OCI-LY7 (cell line): ENCODE measurements around the gene CST7. TPM values are rescaled to one million over a fixed set of nuclear protein-coding genes. Genes with fewer than 3 reads are reported as not detected.

Source experiments
- BruUV-seq: library from RNA; stranded (reverse); fragments of 400-500 nt; replicated peaks from 2 replicates; lab custom pipeline; 2021; lab: Mats Ljungman, UMichigan
- CTCF ChIA-PET: fragments of 300-600 bp; sonication (Branson Sonifier 250); formaldehyde crosslinking; loops from one replicate; lab custom pipeline; 2022; ENCODE audit warnings: antibody characterized with exemption; ENCODE audit not compliant: unreplicated experiment; lab: Charles Lee
- POLR2A ChIA-PET: fragments of 300-600 bp; sonication (Branson Sonifier 250); formaldehyde crosslinking; loops from one replicate; lab custom pipeline; 2022; ENCODE audit warnings: antibody characterized with exemption; lab: Charles Lee
- DNase-seq: peaks from one replicate; pipeline ENCODE4 v3.0.0-alpha.2; 2015; ENCODE audit warnings: low spot score
- H2AFZ ChIP-seq: fragments of 200-600 bp; sonication (generic), shearing (Covaris generic); 2 replicates; pipeline ENCODE4 v1.6.1; 2014; ENCODE audit warnings: mild to moderate bottlenecking, antibody characterized with exemption, low read length, moderate library complexity
- H3K27ac ChIP-seq: fragments of 200-600 bp; sonication (generic); 2 replicates; pipeline ENCODE4 v1.5.1; 2014; ENCODE audit warnings: mixed run types, low read depth, mild to moderate bottlenecking, moderate library complexity, low read length, inconsistent platforms; ENCODE audit not compliant: poor library complexity, severe bottlenecking
- H3K36me3 ChIP-seq: fragments of 200-600 bp; sonication (generic); 2 replicates; pipeline ENCODE4 v1.6.1; 2014; ENCODE audit warnings: mild to moderate bottlenecking, antibody characterized with exemption, low read length, moderate library complexity, mixed read lengths; ENCODE audit not compliant: insufficient read depth
- H3K4me1 ChIP-seq: fragments of 200-600 bp; sonication (generic); 2 replicates; pipeline ENCODE4 v1.5.1; 2014; ENCODE audit warnings: mild to moderate bottlenecking, low read length; ENCODE audit not compliant: insufficient read depth, poor library complexity, severe bottlenecking
- H3K4me2 ChIP-seq: fragments of 200-600 bp; sonication (generic); 2 replicates; pipeline ENCODE4 v1.6.1; 2014; ENCODE audit warnings: mild to moderate bottlenecking, low read length
- H3K4me3 ChIP-seq: fragments of 200-600 bp; sonication (generic); 2 replicates; pipeline ENCODE4 v1.5.1; 2014; ENCODE audit warnings: mild to moderate bottlenecking, low read depth, low read length; ENCODE audit not compliant: poor library complexity, severe bottlenecking
- H3K79me2 ChIP-seq: fragments of 200-600 bp; sonication (generic); 2 replicates; pipeline ENCODE4 v1.6.1; 2016; ENCODE audit warnings: low read depth, mild to moderate bottlenecking, low read length, moderate library complexity, mixed read lengths; ENCODE audit not compliant: insufficient read depth
- H3K9me2 ChIP-seq: fragments of 200-600 bp; sonication (generic); 2 replicates; pipeline ENCODE4 v1.6.1; 2016; ENCODE audit warnings: mild to moderate bottlenecking, low read length, mixed read lengths; ENCODE audit not compliant: insufficient read depth
- H3K9me3 ChIP-seq: fragments of 200-600 bp; sonication (generic); 2 replicates; pipeline ENCODE4 v1.6.1; 2014; ENCODE audit warnings: mild to moderate bottlenecking, mixed run types, low read length, mixed read lengths
- H4K20me1 ChIP-seq: fragments of 200-600 bp; sonication (generic); 2 replicates; pipeline ENCODE4 v1.6.1; 2014; ENCODE audit warnings: mild to moderate bottlenecking, antibody characterized with exemption, low read length, moderate library complexity, mixed read lengths; ENCODE audit not compliant: insufficient read depth
- EZH2phosphoT487 ChIP-seq: fragments of 200-600 bp; sonication (generic); IDR thresholded peaks from 2 replicates; pipeline ENCODE4 v1.6.1; 2018; ENCODE audit warnings: low read depth, borderline replicate concordance, mild to moderate bottlenecking, mixed run types, antibody characterized with exemption, low read length, moderate library complexity, mixed read lengths
- intact Hi-C: fragments of 100-400 bp; cut with micrococcal nuclease; formaldehyde crosslinking; loops from one replicate; pipeline ENCODE4 v1.10.0; 2022; ENCODE audit not compliant: unreplicated experiment
- total RNA-seq, 2 experiments: library from RNA; depleted of rRNA in 1 of 2; stranded (reverse); fragments of >200 nt in 1 of 2; shearing (Covaris generic) in 1 of 2; gene quantifications; 2 replicates each; pipeline ENCODE4 v1.2.3, GENCODE V29; 2014 to 2022
- TF ChIP-seq, protein P1 (sequence below): fragments of 200-600 bp; sonication (generic); conservative IDR thresholded peaks from 2 replicates; pipeline ENCODE4 v1.5.1; 2014; ENCODE audit warnings: mild to moderate bottlenecking, antibody characterized with exemption, low read length, moderate library complexity, mixed read lengths

CST7 gene
- total RNA-seq, 2 experiments from 2014 or later, result not detected

GRCh38 chr20:24969186-24970029, 20.3 kb downstream of the CST7 start:
- H3K4me3 ChIP-seq, result no peak overlapping the region
- H3K27ac ChIP-seq, result no peak overlapping the region
- TF ChIP-seq, protein P1, sequence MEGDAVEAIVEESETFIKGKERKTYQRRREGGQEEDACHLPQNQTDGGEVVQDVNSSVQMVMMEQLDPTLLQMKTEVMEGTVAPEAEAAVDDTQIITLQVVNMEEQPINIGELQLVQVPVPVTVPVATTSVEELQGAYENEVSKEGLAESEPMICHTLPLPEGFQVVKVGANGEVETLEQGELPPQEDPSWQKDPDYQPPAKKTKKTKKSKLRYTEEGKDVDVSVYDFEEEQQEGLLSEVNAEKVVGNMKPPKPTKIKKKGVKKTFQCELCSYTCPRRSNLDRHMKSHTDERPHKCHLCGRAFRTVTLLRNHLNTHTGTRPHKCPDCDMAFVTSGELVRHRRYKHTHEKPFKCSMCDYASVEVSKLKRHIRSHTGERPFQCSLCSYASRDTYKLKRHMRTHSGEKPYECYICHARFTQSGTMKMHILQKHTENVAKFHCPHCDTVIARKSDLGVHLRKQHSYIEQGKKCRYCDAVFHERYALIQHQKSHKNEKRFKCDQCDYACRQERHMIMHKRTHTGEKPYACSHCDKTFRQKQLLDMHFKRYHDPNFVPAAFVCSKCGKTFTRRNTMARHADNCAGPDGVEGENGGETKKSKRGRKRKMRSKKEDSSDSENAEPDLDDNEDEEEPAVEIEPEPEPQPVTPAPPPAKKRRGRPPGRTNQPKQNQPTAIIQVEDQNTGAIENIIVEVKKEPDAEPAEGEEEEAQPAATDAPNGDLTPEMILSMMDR, result no peak
- TF ChIP-seq EZH2phosphoT487, result no peak
- H3K79me2 ChIP-seq, result no peaks in the 10 kb centered on the region
- DNase-seq, result no peak
- H3K9me3 ChIP-seq, result no peaks in the 10 kb centered on the region
- ChIA-PET POLR2A (no interaction called here), CTCF (no interaction called here)
- peaks cover 64% of the 10 kb centered on the region for H3K36me3 ChIP-seq
- no peaks in the 10 kb centered on the region for H3K4me1 ChIP-seq
- intact Hi-C loops, result no loop called here
- BruUV-seq, result no TSS peak
- no peaks in the 10 kb centered on the region for H4K20me1 ChIP-seq
- H2AFZ ChIP-seq, result no peak overlapping the region
- H3K9me2 ChIP-seq, result no peaks in the 10 kb centered on the region
- H3K4me2 ChIP-seq, result no peak overlapping the region

- ChIA-PET POLR2A (no interaction called here), CTCF (no interaction called here)
- H3K9me3 ChIP-seq, result no peaks in the 10 kb centered on the region
- DNase-seq, result no peak
- no peaks in the 10 kb centered on the region for H3K4me1 ChIP-seq
- no peak overlapping the region for H3K27ac ChIP-seq
- intact Hi-C loops, result no loop called here
- no TSS peak for BruUV-seq
- H3K4me3 ChIP-seq, result no peak overlapping the region
- TF ChIP-seq, protein P1, result no peak
- no peak for TF ChIP-seq EZH2phosphoT487
- no peaks in the 10 kb centered on the region for H4K20me1 ChIP-seq
- no peaks in the 10 kb centered on the region for H3K9me2 ChIP-seq
- no peak overlapping the region for H3K4me2 ChIP-seq
- no peaks in the 10 kb centered on the region for H3K79me2 ChIP-seq
- H3K36me3 ChIP-seq, result peaks cover 69% of the 10 kb centered on the region
- no peak overlapping the region for H2AFZ ChIP-seq
Measured at GRCh38 chr20:24970030-24970553, 21.0 kb downstream of the CST7 start.

DNA sequence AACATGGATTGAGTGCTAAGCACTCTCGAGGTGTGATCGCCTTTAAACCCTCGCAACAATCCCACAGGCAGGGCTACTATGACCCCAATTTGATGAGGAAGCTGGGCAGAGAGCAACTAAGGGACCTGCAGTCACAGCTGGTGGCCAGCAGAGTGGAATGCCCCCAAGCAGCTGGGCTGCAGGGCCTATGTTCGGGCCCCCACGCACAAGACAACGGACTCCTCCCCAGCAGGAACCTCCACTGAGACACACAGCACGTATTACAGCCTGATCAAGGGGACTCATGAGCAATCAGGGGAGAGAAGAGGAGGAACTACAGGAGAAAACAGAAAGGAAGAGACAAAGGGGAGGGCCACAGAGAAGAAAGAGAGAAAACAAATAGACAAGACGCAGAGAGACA, 21.7 kb downstream of the CST7 start:
- intact Hi-C loops, result no loop called here
- Histone ChIP-seq H3K4me1 (no peaks in the 10 kb centered on the region), H3K9me3 (peaks cover 4% of the 10 kb centered on the region; the same call in 1 of the 2 replicates), H4K20me1 (no peaks in the 10 kb centered on the region), H3K4me2 (no peak overlapping the region), H3K27ac (no peak overlapping the region), H3K79me2 (no peaks in the 10 kb centered on the region), H3K4me3 (no peak overlapping the region), H3K36me3 (peaks cover 74% of the 10 kb centered on the region), H3K9me2 (no peaks in the 10 kb centered on the region), H2AFZ (no peak overlapping the region)
- TF ChIP-seq, protein P1, result no peak
- TF ChIP-seq EZH2phosphoT487, result no peak
- CTCF ChIA-PET, result no interaction called here
- POLR2A ChIA-PET, result no interaction called here
- no TSS peak for BruUV-seq
- no peak for DNase-seq
